CD14-positive monocyte (primary cell): Measurements from ENCODE around the gene OPN1MW3. TPM values are rescaled to one million over a fixed set of nuclear protein-coding genes. Genes with fewer than 3 reads are reported as not detected.
"Not testable (repeated sequence)": the region's sequence is repeated elsewhere in the genome, so short reads cannot be mapped to it uniquely, and the experiment has no call there.

Source experiments
- DNase-seq, 3 donors: peaks; one replicate each; pipeline ENCODE4 v3.0.0-alpha.2; 2011 to 2022
- H2AFZ ChIP-seq: 2 replicates; pipeline ENCODE4 v1.6.0; 2012; ENCODE audit warnings: mild to moderate bottlenecking, low read depth, low read length, inconsistent platforms; ENCODE audit not compliant: insufficient read depth, poor library complexity, severe bottlenecking
- H3K27ac ChIP-seq, 2 donors: 1 replicate in 1 of 2; 2 replicates in 1 of 2; pipeline ENCODE4 v1.5.1; 2012 to 2013; ENCODE audit warnings: low read length in 2 of 2, control low read depth in 1 of 2, inconsistent platforms in 1 of 2, low read depth in 1 of 2, mild to moderate bottlenecking in 1 of 2
- H3K27me3 ChIP-seq, 2 donors: one replicate each; pipeline versions ENCODE4 v1.6.0 to v1.6.1; 2011 to 2013; ENCODE audit warnings: low read length in 2 of 2; ENCODE audit not compliant: control insufficient read depth in 2 of 2, insufficient read depth in 2 of 2
- H3K36me3 ChIP-seq, 2 donors: replicated peaks in 1 of 2; 1 replicate in 1 of 2; 2 replicates in 1 of 2; pipeline versions ENCODE4 v1.5.1 to v1.6.1; 2012 to 2013; ENCODE audit warnings: low read length in 2 of 2, control low read depth in 1 of 2, inconsistent platforms in 1 of 2, mild to moderate bottlenecking in 1 of 2; ENCODE audit not compliant: insufficient read depth in 2 of 2, control insufficient read depth in 1 of 2
- H3K4me1 ChIP-seq, 2 donors: 1 replicate in 1 of 2; 2 replicates in 1 of 2; pipeline versions ENCODE4 v1.5.1 to v1.6.1; 2012 to 2013; ENCODE audit warnings: low read length in 2 of 2, control low read depth in 1 of 2, inconsistent platforms in 1 of 2, mild to moderate bottlenecking in 1 of 2, moderate library complexity in 1 of 2; ENCODE audit not compliant: insufficient read depth in 2 of 2, control insufficient read depth in 1 of 2
- H3K4me2 ChIP-seq: replicated peaks from 2 replicates; pipeline ENCODE3; 2012; ENCODE audit warnings: low read length, moderate library complexity, mild to moderate bottlenecking; ENCODE audit not compliant: poor library complexity, severe bottlenecking; ENCODE audit errors: extremely low read depth
- H3K4me3 ChIP-seq, 3 experiments: fragments of 200-600 bp in 1 of 3; sonication (generic) in 1 of 3; replicated peaks in 1 of 3; 1 replicate in 2 of 3; 2 replicates in 1 of 3; pipeline ENCODE4 v1.5.1; 2011 to 2013; ENCODE audit warnings: low read length in 3 of 3, mild to moderate bottlenecking in 3 of 3, control low read depth in 2 of 3, low read depth in 2 of 3, inconsistent platforms in 1 of 3, moderate library complexity in 1 of 3
- H3K79me2 ChIP-seq: 2 replicates; pipeline ENCODE4 v1.6.0; 2012; ENCODE audit warnings: mild to moderate bottlenecking, control low read depth, inconsistent platforms, low read length, moderate library complexity; ENCODE audit not compliant: insufficient read depth
- H3K9ac ChIP-seq: 2 replicates; pipeline ENCODE4 v1.6.0; 2017; ENCODE audit warnings: low read length, mild to moderate bottlenecking; ENCODE audit not compliant: insufficient read depth, poor library complexity, severe bottlenecking
- H3K9me3 ChIP-seq, 2 donors: replicated peaks in 1 of 2; 1 replicate in 1 of 2; 2 replicates in 1 of 2; pipeline versions ENCODE4 v1.5.1 to v1.6.1; 2012 to 2013; ENCODE audit warnings: low read length in 2 of 2, control low read depth in 1 of 2; ENCODE audit not compliant: control insufficient read depth in 1 of 2, insufficient read depth in 1 of 2
- H4K20me1 ChIP-seq: 2 replicates; pipeline ENCODE4 v1.6.0; 2012; ENCODE audit warnings: mild to moderate bottlenecking, low read length, control low read depth, moderate library complexity; ENCODE audit not compliant: insufficient read depth
- H3K27ac Mint-ChIP-seq, 7 donors: one replicate each; pipeline ENCODE4 v1.8.0; 2020; ENCODE audit warnings: mild to moderate bottlenecking in 7 of 7, mixed read lengths in 7 of 7, moderate library complexity in 6 of 7, inconsistent platforms in 2 of 7
- H3K27me3 Mint-ChIP-seq, 3 donors: one replicate each; pipeline ENCODE4 v1.8.0; 2021 to 2022; ENCODE audit warnings: low read depth in 3 of 3, mild to moderate bottlenecking in 3 of 3, mixed read lengths in 3 of 3, moderate library complexity in 3 of 3, inconsistent platforms in 1 of 3
- H3K36me3 Mint-ChIP-seq, 2 donors: one replicate each; pipeline ENCODE4 v1.8.0; 2020; ENCODE audit warnings: mixed read lengths in 2 of 2, inconsistent platforms in 1 of 2, mild to moderate bottlenecking in 1 of 2
- H3K4me1 Mint-ChIP-seq: one replicate; pipeline ENCODE4 v1.8.0; 2020; ENCODE audit warnings: mild to moderate bottlenecking, mixed read lengths
- H3K4me3 Mint-ChIP-seq, 2 donors: one replicate each; pipeline ENCODE4 v1.8.0; 2020; ENCODE audit warnings: mild to moderate bottlenecking in 2 of 2, mixed read lengths in 2 of 2, moderate library complexity in 1 of 2
- H3K9me3 Mint-ChIP-seq, 7 donors: one replicate each; pipeline ENCODE4 v1.8.0; 2020 to 2022; ENCODE audit warnings: mixed read lengths in 7 of 7, mild to moderate bottlenecking in 6 of 7, moderate library complexity in 6 of 7, inconsistent platforms in 2 of 7
- WGBS: methylation state at CpG from one replicate; pipeline ENCODE4 v1.1.5; 2013; ENCODE audit warnings: missing lambda C conversion rate; ENCODE audit not compliant: insufficient coverage; 5-methylcytosine and 5-hydroxymethylcytosine counted together
- intact Hi-C, 2 donors: fragments of 100-400 bp; cut with micrococcal nuclease; formaldehyde crosslinking; loops; one replicate each; pipeline versions ENCODE4 v1.15.0 to v1.15.1; 2023
- polyA plus RNA-seq, 3 donors: library from polyadenylated mRNA; depleted of rRNA in 1 of 3; unstranded in 2 of 3; stranded (reverse) in 1 of 3; fragments of 300-500 nt in 2 of 3; fragments of >200 nt in 1 of 3; fragmentation: Illumina TruSeq in 2 of 3; gene quantifications; 1 replicate in 2 of 3; 2 replicates in 1 of 3; pipeline ENCODE4 v1.2.3, GENCODE V29; 2012 to 2021

OPN1MW3 gene
- polyA plus RNA-seq, 3 donors = 0.03 TPM; not detected in 2

- intact Hi-C loops, H3K4me3 ChIP-seq, H3K27ac Mint-ChIP-seq, H3K79me2 ChIP-seq, H3K4me1 Mint-ChIP-seq, H3K4me3 Mint-ChIP-seq, H3K27me3 ChIP-seq, H3K4me2 ChIP-seq, H3K9ac ChIP-seq, H3K4me1 ChIP-seq, H3K9me3 Mint-ChIP-seq, H4K20me1 ChIP-seq, H3K9me3 ChIP-seq, H3K36me3 Mint-ChIP-seq, H3K36me3 ChIP-seq, H2AFZ ChIP-seq, H3K27ac ChIP-seq, H3K27me3 Mint-ChIP-seq, DNase-seq: not testable (repeated sequence)
- no CpG with 5 or more reads among the region's 10 CpGs for WGBS
Observed at GRCh38 chrX:154248076-154248475, 9.3 kb upstream of the OPN1MW3 start.

DNA sequence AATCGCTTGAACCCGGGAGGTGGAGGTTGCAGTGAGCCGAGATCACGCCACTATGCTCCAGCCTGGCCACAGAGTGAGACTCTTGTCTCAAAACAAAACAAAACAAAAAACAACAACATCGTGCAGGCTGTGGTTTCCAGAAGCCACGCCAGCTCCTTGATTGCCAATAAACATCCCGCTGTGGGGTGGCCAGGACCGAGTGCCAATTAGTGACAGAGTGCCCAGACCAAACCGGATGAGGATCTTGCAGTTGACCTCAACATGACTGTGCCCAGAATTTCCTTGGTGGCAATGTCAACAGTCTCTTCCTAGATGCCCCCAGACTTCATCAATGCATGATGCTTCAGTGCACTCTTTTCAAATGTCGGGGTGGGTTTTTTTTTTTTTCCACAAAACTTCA, 1.3 kb downstream of the OPN1MW3 start:
- H4K20me1 ChIP-seq, H3K79me2 ChIP-seq, H3K4me1 Mint-ChIP-seq, H3K27ac ChIP-seq, intact Hi-C loops, H3K4me1 ChIP-seq, H3K27me3 ChIP-seq, H3K27me3 Mint-ChIP-seq, H3K36me3 ChIP-seq, H3K4me3 Mint-ChIP-seq, H3K4me2 ChIP-seq, H3K27ac Mint-ChIP-seq, DNase-seq, H2AFZ ChIP-seq, H3K9me3 ChIP-seq, H3K9me3 Mint-ChIP-seq, H3K9ac ChIP-seq, H3K36me3 Mint-ChIP-seq, H3K4me3 ChIP-seq: not testable (repeated sequence)
- no CpG with 5 or more reads among the region's 10 CpGs for WGBS

DNA sequence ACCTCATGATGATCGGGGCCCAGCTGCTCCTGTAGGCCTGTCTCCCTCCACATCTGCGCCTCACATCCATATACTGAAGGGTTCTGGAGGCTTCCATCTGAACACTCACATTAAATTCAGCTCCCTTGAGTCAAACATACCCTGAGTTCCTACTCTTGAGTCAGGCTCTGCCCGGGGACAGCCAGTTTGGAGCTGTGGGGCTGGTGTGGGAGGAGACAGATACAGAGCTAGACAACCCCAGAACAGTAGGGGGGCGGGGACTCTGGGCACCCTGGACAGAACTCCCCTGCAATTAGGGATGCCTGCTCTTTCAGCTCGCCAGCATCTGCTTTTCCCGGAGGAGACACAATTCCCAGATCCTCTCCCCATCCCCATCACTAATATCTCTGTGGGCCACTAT, 5.7 kb downstream of the OPN1MW3 start:
- H3K4me1 ChIP-seq, H3K36me3 Mint-ChIP-seq, H3K4me3 ChIP-seq, H3K36me3 ChIP-seq, H3K4me3 Mint-ChIP-seq, DNase-seq, H3K79me2 ChIP-seq, H3K27me3 Mint-ChIP-seq, H2AFZ ChIP-seq, H3K9me3 ChIP-seq, H3K4me1 Mint-ChIP-seq, H4K20me1 ChIP-seq, H3K27me3 ChIP-seq, intact Hi-C loops, H3K4me2 ChIP-seq, H3K9ac ChIP-seq, H3K9me3 Mint-ChIP-seq, H3K27ac ChIP-seq, H3K27ac Mint-ChIP-seq: not testable (repeated sequence)
- WGBS = no CpG with 5 or more reads among the region's 6 CpGs

DNA sequence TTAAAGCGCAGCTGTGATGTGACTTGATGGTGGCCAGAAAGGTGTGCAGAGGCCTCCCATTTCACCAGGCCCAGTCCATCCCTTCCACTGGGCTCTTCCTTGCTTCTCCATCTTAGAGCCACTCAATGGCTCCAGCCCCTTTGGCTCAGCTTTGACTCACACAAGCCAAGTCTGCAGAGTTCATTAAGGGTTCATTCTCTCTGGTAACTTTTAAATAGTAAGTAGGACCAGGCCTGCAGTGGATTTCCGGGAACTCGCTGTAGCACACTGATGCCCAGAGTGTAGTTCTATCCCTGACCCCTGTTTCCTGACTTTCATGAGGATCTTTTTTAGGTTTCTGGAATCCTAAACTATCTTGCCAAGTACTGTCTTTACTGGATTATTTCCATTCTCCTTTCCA, 11.9 kb downstream of the OPN1MW3 start:
- H3K27me3 Mint-ChIP-seq, H4K20me1 ChIP-seq, H3K4me1 ChIP-seq, H3K27ac Mint-ChIP-seq, H3K27me3 ChIP-seq, H3K79me2 ChIP-seq, intact Hi-C loops, H3K4me3 ChIP-seq, H3K36me3 ChIP-seq, DNase-seq, H3K4me3 Mint-ChIP-seq, H3K4me1 Mint-ChIP-seq, H3K9me3 Mint-ChIP-seq, H3K9ac ChIP-seq, H3K27ac ChIP-seq, H3K4me2 ChIP-seq, H3K36me3 Mint-ChIP-seq, H3K9me3 ChIP-seq, H2AFZ ChIP-seq: not testable (repeated sequence)
- WGBS = no CpG with 5 or more reads among the region's 3 CpGs
